Sigmoid colon (tissue), 7 donors: ENCODE measurements around the gene TMEM184B. TPM values are rescaled to one million over a fixed set of nuclear protein-coding genes. Genes with fewer than 3 reads are reported as not detected.
A peak's percentile ranks its signal among the peaks of the same experiment; 100 is the strongest.

ENCODE experiments used
- DNase-seq: peaks from one replicate; pipeline ENCODE4 v3.0.0-alpha.2; 2019
- H3K27ac ChIP-seq, 4 donors: fragments of 200-600 bp; sonication (generic); one replicate each; pipeline ENCODE4 v1.5.1; 2016 to 2019; ENCODE audit warnings: mild to moderate bottlenecking in 1 of 4
- H3K27me3 ChIP-seq, 3 donors: fragments of 200-600 bp; sonication (generic); one replicate each; pipeline ENCODE4 v1.5.1; 2019; ENCODE audit warnings: mild to moderate bottlenecking in 1 of 3
- H3K36me3 ChIP-seq, 4 donors: fragments of 200-600 bp; sonication (generic); one replicate each; pipeline ENCODE4 v1.5.1; 2016 to 2019
- H3K4me1 ChIP-seq, 4 donors: fragments of 200-600 bp; sonication (generic); one replicate each; pipeline ENCODE4 v1.5.1; 2017 to 2019
- H3K4me3 ChIP-seq, 4 donors: fragments of 200-600 bp; sonication (generic); one replicate each; pipeline ENCODE4 v1.5.1; 2017 to 2019; ENCODE audit warnings: mild to moderate bottlenecking in 2 of 4, moderate library complexity in 1 of 4
- H3K9me3 ChIP-seq, 4 donors: fragments of 200-600 bp in 3 of 4; sonication (generic) in 3 of 4; one replicate each; pipeline versions ENCODE4 v1.5.1 to v1.6.1; 2013 to 2019
- EP300 ChIP-seq, 4 donors: sonication (generic); formaldehyde crosslinking; IDR thresholded peaks; one replicate each; pipeline ENCODE4 v1.6.1; 2017; ENCODE audit warnings: antibody characterized with exemption in 4 of 4
- POLR2A ChIP-seq, 2 donors: fragments of 450-650 bp; IDR thresholded peaks; one replicate each; pipeline ENCODE4 v1.6.1; 2016; ENCODE audit warnings: antibody characterized with exemption in 2 of 2, mild to moderate bottlenecking in 2 of 2, moderate library complexity in 2 of 2
- POLR2AphosphoS5 ChIP-seq, 4 donors: sonication (generic); formaldehyde crosslinking; IDR thresholded peaks; one replicate each; pipeline ENCODE4 v1.6.1; 2017; ENCODE audit warnings: antibody characterized with exemption in 4 of 4
- WGBS, 2 donors: extraction: QIAGEN DNeasy Blood & Tissue Kit; methylation state at CpG; one replicate each; pipeline ENCODE4 v1.1.7; 2013; 5-methylcytosine and 5-hydroxymethylcytosine counted together
- intact Hi-C: fragments of 100-400 bp; cut with DNase I; formaldehyde crosslinking; loops from one replicate; pipeline ENCODE4 v1.15.1; 2023
- polyA plus RNA-seq, 3 donors: library from polyadenylated mRNA; stranded (reverse); fragments of 200-250 nt; gene quantifications; one replicate each; pipeline ENCODE4 v1.2.3, GENCODE V29; 2013
- total RNA-seq, 4 donors: library from RNA; depleted of rRNA; stranded (reverse); fragments of >200 nt; gene quantifications; one replicate each; pipeline ENCODE4 v1.1.0, GENCODE V29; 2016
- TF ChIP-seq, protein P1 (sequence below), 4 experiments: fragments of 450-650 bp in 3 of 4; fragments of 200-600 bp in 1 of 4; IDR thresholded peaks; one replicate each; pipeline ENCODE4 v1.5.1; 2016 to 2019; ENCODE audit warnings: antibody characterized with exemption in 4 of 4, mild to moderate bottlenecking in 3 of 4, moderate library complexity in 2 of 4
- donor health status: healthy with polysubstance abuse.
- donor health status: Bipolar disorder and iron deficiency.
- donor health status: healthy.

TMEM184B gene
- total and polyA plus RNA-seq, 7 donors = 7.2 to 96.4 (median 42.6) TPM

GRCh38 chr22:38314933-38315822 lies 42.4 kb upstream of the TMEM184B start:
- intact Hi-C loops = loop anchor here (2.0 to 5.0 kb wide), 3 partner anchors 42 to 248 kb away; partner anchors contain the start of gene TMEM184B
- peak in 1 of 4 donors; percentile 33 for TF ChIP-seq POLR2AphosphoS5 (IDR thresholded peaks at IDR 0.05)
- TF ChIP-seq, protein P1, sequence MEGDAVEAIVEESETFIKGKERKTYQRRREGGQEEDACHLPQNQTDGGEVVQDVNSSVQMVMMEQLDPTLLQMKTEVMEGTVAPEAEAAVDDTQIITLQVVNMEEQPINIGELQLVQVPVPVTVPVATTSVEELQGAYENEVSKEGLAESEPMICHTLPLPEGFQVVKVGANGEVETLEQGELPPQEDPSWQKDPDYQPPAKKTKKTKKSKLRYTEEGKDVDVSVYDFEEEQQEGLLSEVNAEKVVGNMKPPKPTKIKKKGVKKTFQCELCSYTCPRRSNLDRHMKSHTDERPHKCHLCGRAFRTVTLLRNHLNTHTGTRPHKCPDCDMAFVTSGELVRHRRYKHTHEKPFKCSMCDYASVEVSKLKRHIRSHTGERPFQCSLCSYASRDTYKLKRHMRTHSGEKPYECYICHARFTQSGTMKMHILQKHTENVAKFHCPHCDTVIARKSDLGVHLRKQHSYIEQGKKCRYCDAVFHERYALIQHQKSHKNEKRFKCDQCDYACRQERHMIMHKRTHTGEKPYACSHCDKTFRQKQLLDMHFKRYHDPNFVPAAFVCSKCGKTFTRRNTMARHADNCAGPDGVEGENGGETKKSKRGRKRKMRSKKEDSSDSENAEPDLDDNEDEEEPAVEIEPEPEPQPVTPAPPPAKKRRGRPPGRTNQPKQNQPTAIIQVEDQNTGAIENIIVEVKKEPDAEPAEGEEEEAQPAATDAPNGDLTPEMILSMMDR (IDR thresholded peaks at IDR 0.05) = no peak
- H3K27me3 ChIP-seq = no peaks in the 10 kb centered on the region
- DNase-seq = no peak
- peak overlapping the region; percentile 96 to 99 (median 98) for H3K27ac ChIP-seq
- WGBS, 2 donors = 12 to 16% methylated on average over 21 of the region's 21 CpGs
- peaks cover 0 to 6% (median 0%) of the 10 kb centered on the region in 4 donors for H3K36me3 ChIP-seq
- H3K4me3 ChIP-seq = peak overlapping the region; percentile 62 to 96 (median 84)
- H3K9me3 ChIP-seq = no peaks in the 10 kb centered on the region
- peaks cover 0 to 69% (median 69%) of the 10 kb centered on the region in 4 donors for H3K4me1 ChIP-seq

- 68 to 73% methylated on average over 23 of the region's 23 CpGs for WGBS, 2 donors
- peak overlapping the region; percentile 96 to 99 (median 98) for H3K27ac ChIP-seq
- H3K4me3 ChIP-seq = peak overlapping the region; percentile 62 to 96 (median 84)
- no peaks in the 10 kb centered on the region for H3K9me3 ChIP-seq
- H3K27me3 ChIP-seq = no peaks in the 10 kb centered on the region
- TF ChIP-seq EP300 (IDR thresholded peaks at IDR 0.05) (no peak), POLR2A (IDR thresholded peaks at IDR 0.05) (no peak), POLR2AphosphoS5 (IDR thresholded peaks at IDR 0.05) (no peak)
- TF ChIP-seq, protein P1 (IDR thresholded peaks at IDR 0.05) = no peak
- DNase-seq = no peak
- H3K36me3 ChIP-seq = peaks cover 0 to 6% (median 0%) of the 10 kb centered on the region in 4 donors
- peaks cover 0 to 78% (median 78%) of the 10 kb centered on the region in 4 donors for H3K4me1 ChIP-seq
- intact Hi-C loops = loop anchor here (2.0 kb wide), 2 partner anchors 41 to 53 kb away; partner anchors contain the start of gene TMEM184B
Observed at GRCh38 chr22:38314051-38314932, 41.5 kb upstream of the TMEM184B start.

DNA sequence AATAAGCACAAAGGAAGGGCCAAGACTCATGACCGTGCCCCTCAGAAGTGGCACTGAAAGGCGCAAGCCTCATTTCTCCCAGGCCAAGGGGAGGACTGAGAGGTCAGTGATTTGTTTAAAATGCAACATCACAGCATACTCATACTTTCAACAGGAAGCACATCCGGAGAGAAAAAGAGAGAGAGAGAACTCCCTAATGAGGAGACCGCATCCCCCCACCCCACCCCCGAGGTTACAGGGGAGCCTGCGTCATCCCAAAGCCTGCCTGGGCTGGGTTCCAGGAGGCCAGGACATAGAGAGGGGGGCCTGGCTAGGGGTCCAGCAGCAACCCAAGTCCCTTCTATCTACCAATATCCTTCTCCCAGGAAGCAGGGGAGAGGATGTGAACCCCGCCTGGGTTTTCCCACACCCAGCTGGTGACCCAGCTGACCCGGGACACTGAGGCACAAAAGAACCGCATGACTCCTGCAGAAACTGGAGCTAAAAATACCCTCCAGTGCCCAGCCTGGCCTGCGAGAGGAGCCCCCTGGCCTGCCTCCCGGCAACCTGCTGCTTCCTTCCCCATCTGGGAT lies 40.7 kb upstream of the TMEM184B start:
- DNase-seq = peak; percentile 95

More for the DNA sequence above, 40.7 kb upstream of the TMEM184B start:
- WGBS, 2 donors = 51 to 57% methylated on average over 11 of the region's 11 CpGs
- Histone ChIP-seq H3K4me1 (peaks cover 0 to 84% (median 82%) of the 10 kb centered on the region in 4 donors), H3K36me3 (peaks cover 0 to 6% (median under 1%) of the 10 kb centered on the region in 4 donors), H3K9me3 (no peaks in the 10 kb centered on the region), H3K27ac (peak overlapping the region; percentile 96 to 99 (median 98)), H3K4me3 (peak overlapping the region; percentile 7 to 96 (median 84)), H3K27me3 (no peaks in the 10 kb centered on the region)
- intact Hi-C loops = no loop called here
- TF ChIP-seq, protein P1 (IDR thresholded peaks at IDR 0.05) = no peak
- peak in 1 of 4 donors; percentile 40 for TF ChIP-seq EP300 (IDR thresholded peaks at IDR 0.05)
- TF ChIP-seq POLR2AphosphoS5 (IDR thresholded peaks at IDR 0.05) = peak in 3 of 4 donors; percentile 50 to 60 (median 54)
